Tibial nerve (tissue), 4 donors: Measurements from ENCODE around the gene TCF12.

ENCODE experiments used
- CTCF ChIP-seq, 5 experiments: fragments of 200-600 bp in 3 of 5; fragments of 450-650 bp in 2 of 5; sonication (generic) in 3 of 5; IDR thresholded peaks; one replicate each; pipeline ENCODE4 v1.5.1; 2016 to 2019; ENCODE audit warnings: antibody characterized with exemption in 5 of 5, mild to moderate bottlenecking in 3 of 5, moderate library complexity in 2 of 5
- EP300 ChIP-seq, 2 donors: sonication (generic); formaldehyde crosslinking; IDR thresholded peaks; one replicate each; pipeline ENCODE4 v1.6.1; 2017; ENCODE audit warnings: antibody characterized with exemption in 2 of 2, mild to moderate bottlenecking in 1 of 2
- POLR2A ChIP-seq, 2 donors: fragments of 450-650 bp; IDR thresholded peaks; one replicate each; pipeline ENCODE4 v1.6.1; 2017; ENCODE audit warnings: antibody characterized with exemption in 2 of 2, mild to moderate bottlenecking in 2 of 2, moderate library complexity in 2 of 2

GRCh38 chr15:56967336-56967735, 48.9 kb downstream of the TCF12 start:
- TF ChIP-seq CTCF (IDR thresholded peaks at IDR 0.05), result no peak
- no peak for TF ChIP-seq POLR2A (IDR thresholded peaks at IDR 0.05)
- no peak for TF ChIP-seq EP300 (IDR thresholded peaks at IDR 0.05)
